ENCODE results near the gene NT5DC4. TPM values are rescaled to one million over a fixed set of nuclear protein-coding genes. Genes with fewer than 3 reads are reported as not detected.

The NT5DC4 gene
- 0.09 TPM for polyA plus RNA-seq (ENCODE audit: insufficient read length)

DNA sequence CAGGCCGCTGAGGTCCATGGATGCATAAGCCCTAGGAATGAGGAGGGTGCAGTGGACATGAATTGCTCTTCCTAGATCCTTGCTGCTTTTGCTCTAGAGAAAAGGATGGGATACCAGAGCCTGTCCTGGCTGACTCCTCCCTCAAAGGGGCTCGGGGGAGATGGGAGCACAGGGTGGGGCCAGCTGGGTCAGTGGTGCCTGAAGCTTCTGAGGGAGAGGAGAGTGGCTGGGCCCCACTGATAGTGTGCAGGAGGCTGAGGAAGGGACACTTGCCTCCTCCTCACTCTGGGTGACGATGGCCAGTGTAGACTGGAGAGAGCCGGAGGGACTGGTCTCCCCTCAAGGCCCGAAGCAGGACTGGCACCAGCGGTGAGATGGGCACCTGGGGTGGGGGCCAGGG lies at the start of gene NT5DC4:
NT5DC4 (plus strand) TSS at position 236 of the 400 bp plus-strand sequence; CDS start at position 296, 60 bp downstream.
- DNase-seq (ENCODE audit: low read depth), result no peak

DNA sequence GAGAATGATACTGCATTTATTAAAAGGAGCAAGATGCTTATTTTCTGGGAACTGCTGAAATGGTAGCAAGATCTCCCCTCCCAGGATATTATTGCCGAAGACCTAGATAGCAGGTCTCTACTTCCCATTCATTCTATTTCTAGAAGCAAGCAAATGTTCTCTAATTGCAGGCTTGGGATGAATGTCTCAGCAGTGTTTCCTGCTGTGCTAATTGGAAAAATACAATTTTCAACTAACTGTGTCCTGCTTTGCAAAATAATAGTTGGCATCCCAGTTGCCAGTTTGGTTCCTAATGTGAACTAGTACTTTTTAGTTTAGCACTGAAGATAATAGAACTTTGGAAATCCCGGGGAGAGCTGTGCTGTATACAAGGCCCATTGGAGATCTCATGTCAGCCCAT lies 49.0 kb upstream of the NT5DC4 start:
- no peak for DNase-seq (ENCODE audit: low read depth)

DNA sequence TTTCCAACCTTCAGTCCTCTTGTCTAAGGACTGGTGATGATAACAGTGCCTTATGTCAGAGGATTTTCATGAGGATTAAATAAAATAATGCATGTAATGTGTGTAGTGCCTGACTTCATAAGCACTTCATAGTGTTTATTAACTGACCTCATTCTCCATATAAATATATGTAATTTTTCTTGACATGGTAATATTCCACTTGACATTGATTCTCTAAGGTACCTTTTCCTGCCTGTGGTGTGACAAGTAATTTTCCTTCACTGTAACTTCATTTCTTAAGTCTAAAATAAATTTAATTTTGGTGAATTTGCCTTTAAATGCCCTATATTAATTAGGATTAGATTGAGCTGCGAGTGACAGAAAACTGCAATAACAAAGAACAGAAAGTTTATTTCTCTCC lies 47.8 kb upstream of the NT5DC4 start:
- no peak for DNase-seq (ENCODE audit: low read depth)

DNA sequence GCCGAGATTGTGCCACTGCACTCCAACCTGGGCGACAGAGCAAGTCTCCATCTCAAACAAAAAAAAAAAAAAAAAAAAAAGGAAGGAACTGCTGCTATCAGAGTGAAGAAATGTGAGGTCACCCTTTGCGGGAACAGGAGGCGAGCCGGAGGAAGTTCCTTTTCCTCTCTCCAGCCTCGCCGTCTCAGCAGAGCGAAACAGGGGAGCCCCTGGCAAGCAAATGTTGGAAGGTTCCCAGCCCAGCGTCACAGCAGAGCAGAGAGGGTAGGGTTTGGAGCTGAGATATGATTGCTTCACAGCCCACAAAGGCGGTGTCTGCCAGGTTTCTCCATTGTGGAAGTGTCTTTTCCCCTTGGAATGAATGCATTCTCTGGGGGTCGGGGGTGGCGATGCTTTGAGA lies 46.6 kb upstream of the NT5DC4 start:
- DNase-seq (ENCODE audit: low read depth), result no peak

DNA sequence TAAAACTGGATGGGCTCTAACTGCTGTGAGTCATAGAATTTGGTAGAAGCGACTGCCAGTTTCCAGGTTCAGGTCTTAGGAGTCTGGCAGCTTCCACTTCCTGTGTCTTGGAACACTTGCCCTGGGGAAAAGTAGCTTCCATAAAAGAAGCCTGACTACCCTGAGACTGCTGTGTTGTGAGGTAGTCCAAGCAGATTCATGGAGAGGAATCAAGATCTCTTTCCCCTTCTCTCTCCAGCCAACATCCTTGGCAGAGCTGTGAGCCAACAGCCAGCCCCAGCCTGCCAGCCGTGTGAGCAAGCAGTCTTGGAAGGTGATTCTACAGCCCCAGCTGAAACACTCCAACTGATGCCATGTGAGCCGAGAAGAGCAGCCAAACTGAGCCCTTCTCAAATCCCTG lies 41.3 kb upstream of the NT5DC4 start:
- no peak for DNase-seq (ENCODE audit: low read depth)

DNA sequence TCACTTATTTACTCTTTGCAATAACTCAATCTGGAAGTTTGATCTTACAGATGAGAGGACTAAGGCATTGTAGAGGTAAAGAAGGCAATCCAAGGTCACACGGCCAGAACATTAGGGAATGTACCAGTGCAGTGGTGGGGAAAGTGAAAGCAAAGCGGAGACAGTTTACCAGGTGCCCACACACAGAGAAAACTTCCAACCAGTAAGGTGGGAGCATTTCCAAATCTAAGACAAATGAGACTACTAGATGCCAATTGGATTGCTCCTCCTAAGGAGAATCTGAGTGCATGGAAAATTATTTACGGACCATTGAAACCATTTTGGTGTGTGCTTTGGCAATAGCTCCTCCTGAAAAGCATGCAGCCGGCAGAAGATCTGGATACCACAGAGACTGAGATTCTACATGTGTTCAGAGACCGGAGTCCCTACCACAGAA lies 40.1 kb upstream of the NT5DC4 start:
- DNase-seq (ENCODE audit: low read depth), result no peak

DNA sequence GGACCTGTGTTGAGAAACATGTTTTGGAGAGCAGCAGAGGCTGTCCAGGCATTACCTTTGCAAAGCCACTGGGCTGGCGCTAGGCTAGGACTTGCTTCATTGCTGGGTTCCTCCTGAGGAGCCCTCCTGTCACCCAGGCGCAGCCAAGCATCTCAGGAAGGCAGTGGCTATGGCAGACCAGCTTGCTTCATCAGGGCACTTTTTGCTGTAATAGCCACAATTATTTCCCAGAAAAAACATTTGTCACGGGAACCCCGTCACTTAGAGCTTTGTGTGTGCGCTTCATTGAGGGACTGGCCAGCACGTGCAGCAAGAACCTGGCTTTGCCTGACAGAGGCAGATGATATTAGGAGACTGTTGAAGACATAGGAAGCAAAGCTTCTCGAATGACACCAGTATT lies 38.7 kb upstream of the NT5DC4 start:
- DNase-seq (ENCODE audit: low read depth), result no peak

DNA sequence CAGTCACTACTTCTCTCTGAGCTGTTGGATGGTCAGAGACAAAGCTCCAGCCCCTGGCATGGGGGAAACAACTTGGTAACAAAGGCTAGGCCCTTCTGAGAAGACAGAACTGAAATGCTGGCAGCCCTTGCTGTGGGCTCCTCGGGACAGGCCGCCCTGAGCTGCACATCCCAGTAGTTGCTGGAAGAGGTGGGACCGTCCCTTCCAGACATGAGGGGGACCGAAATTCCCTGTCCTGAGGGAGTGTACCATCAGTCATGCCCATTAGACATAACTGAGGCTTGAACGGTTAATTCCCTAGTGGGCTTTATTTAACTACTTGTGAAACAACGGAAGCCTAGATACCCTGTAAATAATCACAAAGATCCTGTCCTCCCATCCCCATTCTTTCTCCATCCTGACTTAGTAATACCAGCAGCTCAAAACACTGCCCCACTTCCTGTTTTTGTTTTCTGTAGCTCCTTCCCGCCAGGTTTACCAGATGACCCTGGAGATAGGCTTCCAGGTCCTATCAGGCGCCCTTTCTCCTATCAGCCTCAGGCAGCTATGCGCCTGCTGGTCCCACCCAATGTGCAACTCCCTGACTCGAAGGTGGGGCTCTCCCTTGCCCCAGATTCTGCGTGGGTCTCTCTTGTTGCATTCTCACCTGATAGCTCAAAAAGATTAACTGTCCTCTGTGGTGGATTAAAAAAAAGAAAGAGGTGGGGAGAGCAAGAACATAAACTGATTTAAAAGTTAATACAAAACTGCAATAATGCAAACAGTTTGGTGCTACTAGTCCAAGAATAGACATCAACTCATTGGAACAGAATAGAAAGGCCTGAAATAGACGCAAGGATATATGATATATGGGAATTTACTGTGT lies 37.0 kb upstream of the NT5DC4 start:
- DNase-seq (ENCODE audit: low read depth), result no peak

DNA sequence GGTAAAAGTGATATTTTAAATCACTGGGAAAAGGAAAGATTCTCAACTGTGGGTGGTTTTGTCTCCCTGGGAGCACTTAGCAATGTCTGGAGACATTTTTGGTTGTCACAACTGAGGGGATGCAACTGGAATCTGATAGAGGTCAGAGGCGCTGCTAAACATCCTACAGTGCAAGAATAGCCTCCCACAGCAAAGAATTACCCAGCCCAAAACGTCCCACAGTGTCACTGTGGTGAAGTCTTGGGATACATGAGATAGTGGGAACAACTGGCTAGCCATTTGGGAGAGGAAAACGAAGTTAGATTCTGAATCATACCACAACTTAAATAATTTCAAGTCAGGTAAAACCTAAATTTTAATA lies 36.4 kb upstream of the NT5DC4 start:
- DNase-seq (ENCODE audit: low read depth), result no peak

DNA sequence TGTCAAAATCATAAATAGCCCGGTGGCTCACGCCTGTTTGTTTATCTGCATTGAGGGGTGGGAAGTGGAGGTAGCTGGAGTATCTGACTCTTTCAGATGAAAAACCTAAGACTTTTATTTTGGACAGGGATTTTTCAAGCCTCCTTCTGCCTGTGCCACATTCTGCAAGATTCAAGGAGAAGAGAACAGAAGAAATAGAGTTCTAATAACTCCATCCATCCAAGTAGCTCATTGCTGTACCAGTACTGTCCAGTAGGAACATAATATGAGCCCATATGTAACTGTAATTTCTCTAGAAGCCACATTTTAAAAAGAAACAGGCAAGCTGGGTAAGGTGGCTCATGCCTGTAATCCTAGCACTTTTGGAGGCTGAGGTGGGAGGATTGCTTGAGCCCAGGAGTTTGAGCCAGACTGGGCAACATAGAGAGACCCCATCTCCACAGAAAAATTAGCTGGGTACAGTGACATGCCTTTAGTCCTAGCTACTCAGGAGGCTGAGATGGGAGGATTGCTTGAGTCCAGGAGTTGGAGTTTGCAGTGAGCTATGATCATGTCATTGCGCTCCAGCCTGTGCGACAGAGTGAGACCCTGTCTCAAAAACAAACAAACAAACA lies 35.4 kb upstream of the NT5DC4 start:
- no peak for DNase-seq (ENCODE audit: low read depth)

DNA sequence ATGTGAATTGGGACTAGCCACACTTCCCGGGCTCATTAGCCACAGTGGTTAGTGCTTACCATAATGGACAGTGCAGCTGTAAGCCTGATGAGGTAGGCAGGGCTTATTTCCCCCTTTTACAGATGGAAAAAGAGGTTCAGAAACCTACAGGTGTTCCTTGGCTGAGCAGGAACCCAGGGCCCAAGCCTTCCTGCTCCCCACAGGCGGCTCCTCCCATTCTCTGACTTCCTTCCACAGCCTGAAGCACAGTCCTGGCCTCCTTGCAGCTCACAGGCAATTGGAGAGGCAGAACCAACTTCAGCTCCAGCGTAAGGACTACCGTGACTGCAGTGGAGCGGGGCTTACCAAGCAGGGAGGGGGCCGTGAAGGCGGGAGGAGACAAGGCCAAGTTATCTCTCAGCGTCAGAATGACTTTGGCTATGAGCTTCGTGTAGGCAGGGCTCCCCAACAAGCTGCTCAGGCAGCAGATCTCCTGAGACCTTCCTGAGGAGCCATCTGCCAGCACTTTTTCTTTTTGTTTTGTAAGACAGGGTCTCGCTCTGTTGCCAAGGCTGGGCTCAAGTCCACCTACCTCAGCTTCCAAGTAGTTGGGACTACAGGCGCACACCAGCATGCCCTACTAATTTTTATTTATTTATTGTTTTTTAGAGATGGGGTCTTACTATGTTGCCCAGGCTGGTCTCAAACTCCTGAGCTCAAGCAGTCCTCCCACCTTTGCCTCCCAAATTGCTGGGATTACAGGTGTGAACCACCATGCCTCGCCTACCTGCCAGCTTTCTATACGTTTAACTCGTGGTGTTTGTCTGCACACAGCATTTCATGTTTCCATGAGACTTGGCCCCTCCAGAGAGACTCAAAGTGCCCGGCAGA lies 34.2 kb upstream of the NT5DC4 start:
- DNase-seq (ENCODE audit: low read depth), result no peak

DNA sequence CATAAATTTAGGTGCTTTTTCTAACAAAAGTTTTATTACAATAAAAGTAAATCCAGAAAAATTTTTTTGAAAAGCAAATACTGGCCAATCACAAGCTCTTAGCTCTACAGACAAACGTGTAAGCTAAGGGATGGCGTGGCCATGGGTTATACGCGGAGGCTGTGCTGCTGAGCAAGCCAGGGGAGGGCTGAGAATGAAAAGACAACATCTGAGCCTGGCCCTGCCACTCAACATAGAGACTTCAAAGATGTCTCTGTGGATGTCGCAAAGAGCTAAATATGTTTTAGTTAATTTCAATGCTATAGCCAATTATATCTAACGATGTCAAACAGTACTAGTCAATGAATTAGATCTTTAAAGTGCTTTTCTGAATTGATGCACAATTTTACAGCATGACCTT lies 33.3 kb upstream of the NT5DC4 start:
- no peak for DNase-seq (ENCODE audit: low read depth)

DNA sequence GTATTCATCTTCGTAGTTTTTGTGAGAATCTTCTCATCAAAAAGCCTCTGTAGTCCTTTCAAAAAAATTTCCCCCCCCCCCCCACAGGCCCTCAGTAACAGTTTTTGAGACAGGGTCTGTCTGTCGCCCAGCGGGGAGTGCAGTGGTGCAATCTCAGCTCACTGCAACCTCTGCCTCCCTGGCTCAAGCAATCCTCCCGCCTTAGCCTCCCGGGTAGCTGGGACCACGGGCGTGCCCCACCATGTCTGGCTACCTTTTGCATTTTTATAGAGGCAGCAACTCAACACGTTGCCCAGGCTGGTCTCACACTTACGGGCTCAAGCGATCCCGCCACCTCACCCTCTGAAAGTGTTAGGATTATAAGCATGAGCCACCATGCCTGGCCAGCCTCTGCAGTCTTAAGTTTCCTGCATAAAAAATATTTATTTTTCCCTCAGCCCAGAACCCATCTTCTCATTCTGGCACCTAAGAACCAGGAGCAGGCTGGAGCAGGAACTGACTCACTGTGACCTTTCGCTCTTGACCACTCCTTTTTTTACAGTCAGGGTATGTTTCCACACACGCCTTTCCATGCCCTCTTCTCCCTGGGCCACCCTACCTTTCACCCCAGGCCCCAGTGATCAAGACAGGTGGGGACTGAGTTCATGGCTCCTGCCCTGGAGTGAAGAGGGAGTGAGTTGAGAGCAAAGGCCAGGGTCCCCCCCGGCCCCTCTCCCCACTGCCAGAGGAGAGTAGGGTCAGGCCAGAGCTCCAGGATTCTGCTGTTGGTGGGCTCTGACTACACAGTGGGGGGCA lies 32.5 kb upstream of the NT5DC4 start:
- no peak for DNase-seq (ENCODE audit: low read depth)

DNA sequence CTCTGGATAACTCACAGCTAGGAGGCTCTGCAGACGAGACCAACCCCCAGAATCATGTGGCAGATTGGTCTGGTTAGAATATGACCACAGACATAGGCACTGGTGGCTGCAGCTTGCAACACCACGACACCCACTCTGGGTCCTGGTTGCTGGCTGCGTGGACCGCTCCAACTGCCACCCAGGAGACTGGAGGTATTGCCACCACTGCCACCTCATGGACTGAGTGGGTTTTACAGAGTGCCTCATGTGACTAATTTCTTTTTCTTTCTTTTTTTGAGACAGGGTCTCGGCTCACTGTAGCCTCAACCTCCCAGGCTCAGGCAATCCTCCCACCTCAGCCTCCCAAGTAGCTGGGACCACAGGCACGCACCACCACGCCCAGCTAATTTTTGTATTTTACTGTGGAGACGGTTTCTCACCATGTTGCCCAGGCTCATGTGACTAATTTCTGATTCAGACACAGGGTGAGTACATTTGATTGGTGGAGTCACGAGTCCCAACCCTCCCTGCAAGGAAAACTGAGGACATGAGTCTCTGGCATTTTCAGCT lies 29.9 kb upstream of the NT5DC4 start:
- DNase-seq (ENCODE audit: low read depth), result no peak

DNA sequence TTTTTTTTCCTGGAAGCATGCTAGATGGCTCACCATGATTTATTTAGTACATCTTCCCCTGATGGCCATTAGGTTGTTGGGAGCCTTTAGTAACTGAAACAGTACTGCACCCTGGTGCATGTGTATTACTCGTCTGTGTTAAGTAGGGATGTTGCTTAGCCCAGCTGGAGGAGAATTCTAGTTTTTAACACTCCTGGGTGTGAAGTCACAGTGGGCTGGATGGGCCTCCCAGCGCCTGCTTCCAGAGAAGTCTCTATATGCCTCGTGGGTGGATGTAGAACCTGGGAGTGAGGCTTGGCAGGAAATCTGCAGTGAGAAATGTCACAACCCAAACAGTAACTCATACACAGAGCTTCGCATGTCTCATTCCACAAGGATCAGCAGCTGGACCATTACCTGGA lies 28.9 kb upstream of the NT5DC4 start:
- no peak for DNase-seq (ENCODE audit: low read depth)

DNA sequence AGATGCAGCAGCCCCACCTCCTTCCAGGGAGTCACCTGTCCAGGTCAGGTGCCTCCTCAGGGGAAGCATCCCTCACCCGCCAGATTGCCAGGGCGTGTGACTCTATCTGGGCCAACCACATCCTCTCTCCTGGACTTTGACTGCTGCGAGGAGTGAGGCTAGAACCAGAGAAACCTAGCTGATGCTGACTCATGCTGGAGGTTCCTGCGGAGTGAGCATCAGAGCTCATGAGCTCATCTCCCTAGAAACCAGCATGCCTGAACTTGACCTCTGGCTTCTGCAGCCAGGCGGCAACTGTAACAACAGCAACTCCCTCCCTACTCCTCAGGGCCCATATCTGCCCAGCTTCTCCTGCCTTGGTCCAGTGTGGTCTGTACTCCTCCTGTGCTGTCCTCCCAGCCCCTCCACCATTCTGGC lies 28.3 kb upstream of the NT5DC4 start:
- no peak for DNase-seq (ENCODE audit: low read depth)

DNA sequence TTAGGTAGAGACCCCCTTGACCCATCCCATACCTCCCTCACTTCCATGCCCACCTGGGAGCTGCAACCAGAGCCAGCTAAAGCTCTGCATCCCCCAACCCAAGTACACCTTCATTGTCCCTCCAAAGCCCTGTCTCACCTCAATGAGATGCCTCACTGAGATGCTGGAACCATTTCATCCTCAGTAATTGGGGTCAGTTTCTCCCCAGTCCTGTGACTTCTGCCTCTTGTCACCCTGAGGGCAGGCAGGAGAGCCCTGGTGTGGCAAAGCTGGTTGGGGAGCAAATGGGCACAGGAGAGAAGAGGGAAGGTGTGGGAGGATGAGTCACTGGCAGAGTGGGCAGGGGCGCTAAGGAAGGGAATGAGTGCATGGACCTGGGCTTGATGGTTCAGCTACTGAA lies 27.9 kb upstream of the NT5DC4 start:
- DNase-seq (ENCODE audit: low read depth), result no peak

DNA sequence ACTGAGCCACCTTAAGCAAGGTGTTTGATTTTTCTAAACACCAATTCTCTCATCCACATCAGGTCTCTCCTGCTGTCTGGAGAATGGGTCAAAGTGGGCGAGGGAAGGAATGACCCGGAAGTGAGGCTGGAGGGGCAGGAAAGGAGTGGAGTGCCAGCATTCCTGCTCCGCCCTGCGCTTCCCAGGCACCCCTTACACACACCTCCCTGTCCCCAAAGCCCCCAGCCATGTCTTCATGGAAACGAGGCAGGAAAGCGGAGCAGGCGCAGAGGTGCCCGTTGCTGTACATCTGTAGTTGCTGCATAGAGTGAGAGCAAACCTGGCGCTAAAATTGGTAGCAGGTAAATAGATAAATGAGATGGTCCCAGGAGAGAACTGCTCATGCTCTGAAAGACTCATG lies 27.2 kb upstream of the NT5DC4 start:
- no peak for DNase-seq (ENCODE audit: low read depth)

DNA sequence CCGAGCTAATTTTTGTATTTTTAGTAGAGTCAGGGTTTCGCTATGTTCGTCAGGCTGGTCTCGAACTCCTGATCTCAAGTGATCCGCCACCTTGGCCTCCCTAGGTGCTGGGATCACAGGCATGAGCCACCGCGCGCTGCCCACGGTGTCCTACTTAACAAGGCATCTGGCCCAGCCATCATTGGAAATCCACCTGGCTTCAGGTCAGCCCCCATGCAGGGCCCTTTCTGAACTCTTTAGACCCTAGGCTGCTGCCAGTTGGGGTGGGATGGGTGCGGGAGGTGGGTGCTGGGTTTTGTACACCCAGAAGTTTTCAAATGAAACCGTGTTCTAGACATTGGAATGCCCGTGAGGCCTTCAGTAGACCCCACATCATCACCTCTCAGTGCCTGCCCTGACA lies 26.6 kb upstream of the NT5DC4 start:
- DNase-seq (ENCODE audit: low read depth), result no peak

DNA sequence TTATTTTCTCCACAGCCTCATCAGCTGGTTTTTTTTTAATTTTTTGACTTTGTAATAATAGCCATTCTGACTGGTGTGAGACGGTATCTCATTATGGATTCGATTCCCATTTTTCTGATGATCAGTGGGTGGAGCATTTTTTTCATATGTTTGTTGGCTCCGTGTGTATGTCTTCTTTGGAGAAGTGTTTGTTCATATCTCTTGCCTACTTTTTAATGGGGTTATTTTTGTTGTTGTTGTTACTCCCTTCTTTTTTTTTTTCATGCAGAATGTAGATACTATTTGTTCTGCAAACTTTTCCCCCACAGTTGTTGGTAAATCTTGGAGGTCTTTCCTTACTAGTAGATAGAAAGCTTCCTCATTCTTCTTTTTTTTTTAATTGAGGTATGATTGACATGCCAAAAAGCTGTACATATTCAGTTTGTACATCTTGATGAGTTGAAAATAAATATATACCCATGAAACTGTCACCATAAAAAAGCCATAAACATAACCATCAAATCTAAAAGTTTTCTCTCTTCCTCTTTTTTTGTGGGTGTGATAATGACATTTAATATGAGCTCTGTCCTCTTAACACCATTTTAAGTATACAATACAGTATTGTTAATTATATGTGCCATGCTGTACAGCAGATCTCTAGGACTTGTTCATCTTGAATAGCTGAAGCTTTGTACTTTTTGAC lies 21.8 kb upstream of the NT5DC4 start:
- no peak for DNase-seq (ENCODE audit: low read depth)
